Body of pancreas (tissue), 4 donors: ENCODE results near the gene PTPRD. TPM values are rescaled to one million over a fixed set of nuclear protein-coding genes. Genes with fewer than 3 reads are reported as not detected.

Experiments used
- ATAC-seq: fragments of 150-250 bp; one replicate; pipeline ENCODE4 v1.9.1; 2016
- DNase-seq, 4 donors: peaks; one replicate each; pipeline ENCODE4 v3.0.0-alpha.2; 2019
- H3K27ac ChIP-seq, 4 donors: fragments of 200-600 bp; sonication (generic); 1 replicate in 3 of 4; 2 replicates in 1 of 4; pipeline versions ENCODE4 v1.5.1 to v1.6.1; 2016 to 2019; ENCODE audit warnings: mild to moderate bottlenecking in 1 of 4, mixed read lengths in 1 of 4, moderate library complexity in 1 of 4
- H3K27me3 ChIP-seq, 2 donors: fragments of 200-600 bp; sonication (generic); one replicate each; pipeline ENCODE4 v1.6.0; 2016; ENCODE audit warnings: mild to moderate bottlenecking in 1 of 2
- H3K36me3 ChIP-seq, 2 donors: fragments of 200-600 bp; sonication (generic); replicated peaks in 1 of 2; 2 replicates each; pipeline ENCODE4 v1.5.1; 2016; ENCODE audit warnings: low read depth in 2 of 2; ENCODE audit not compliant: insufficient read depth in 1 of 2
- H3K4me1 ChIP-seq: fragments of 200-600 bp; sonication (generic); one replicate; pipeline ENCODE4 v1.6.0; 2016
- H3K4me3 ChIP-seq, 2 donors: fragments of 200-600 bp; sonication (generic); 1 replicate in 1 of 2; 2 replicates in 1 of 2; pipeline ENCODE4 v1.5.1; 2016 to 2019
- H3K9me3 ChIP-seq, 3 donors: fragments of 200-600 bp; sonication (generic); 1 replicate in 2 of 3; 2 replicates in 1 of 3; pipeline ENCODE4 v1.5.1; 2016
- POLR2A ChIP-seq, 3 donors: fragments of 450-650 bp; IDR thresholded peaks; one replicate each; pipeline ENCODE4 v1.6.1; 2016; ENCODE audit warnings: antibody characterized with exemption in 3 of 3, mild to moderate bottlenecking in 2 of 3
- WGBS, 2 donors: methylation state at CpG; one replicate each; pipeline ENCODE4 v1.1.5; 2017; 5-methylcytosine and 5-hydroxymethylcytosine counted together
- intact Hi-C: fragments of 100-400 bp; cut with DNase I; formaldehyde crosslinking; loops from one replicate; pipeline ENCODE4 v1.15.1; 2023
- total RNA-seq, 2 donors: library from RNA; depleted of rRNA; stranded (reverse); fragments of >200 nt; gene quantifications; one replicate each; pipeline ENCODE4 v1.1.0, GENCODE V29; 2016
- TF ChIP-seq, protein P1 (sequence below), 7 experiments: fragments of 450-650 bp in 4 of 7; fragments of 200-600 bp in 3 of 7; sonication (generic) in 3 of 7; IDR thresholded peaks; one replicate each; pipeline ENCODE4 v1.5.1; 2016 to 2019; ENCODE audit warnings: antibody characterized with exemption in 7 of 7

The PTPRD gene
- total RNA-seq, 2 donors from 2014 or later = 4.3 to 4.9 TPM

DNA sequence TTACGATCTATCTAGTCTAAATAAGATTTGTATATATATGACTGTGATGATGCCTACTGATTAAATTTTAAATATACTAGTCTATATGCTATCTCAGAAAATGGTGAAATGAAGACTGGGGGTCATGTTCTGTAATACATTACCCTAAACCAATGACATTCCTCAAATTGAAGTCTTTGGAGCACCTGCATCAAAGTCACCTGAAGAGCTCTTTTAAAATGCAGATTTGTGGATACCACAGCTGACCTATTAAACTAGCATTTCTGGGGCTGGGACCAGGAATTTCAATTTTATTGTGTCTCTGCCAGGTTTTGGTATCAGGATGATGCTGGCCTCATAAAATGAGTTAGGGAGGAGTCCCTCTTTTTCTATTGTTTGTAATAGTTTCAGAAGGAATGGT lies 2181.3 kb downstream of the PTPRD start:
- Histone ChIP-seq H3K27me3 (no peaks in the 10 kb centered on the region), H3K4me3 (no peak overlapping the region), H3K9me3 (no peaks in the 10 kb centered on the region), H3K27ac (no peak overlapping the region), H3K4me1 (no peaks in the 10 kb centered on the region), H3K36me3 (no peaks in the 10 kb centered on the region)
- 84 to 90% methylated on average over 1 of the region's 1 CpG for WGBS, 2 donors
- TF ChIP-seq, protein P1, sequence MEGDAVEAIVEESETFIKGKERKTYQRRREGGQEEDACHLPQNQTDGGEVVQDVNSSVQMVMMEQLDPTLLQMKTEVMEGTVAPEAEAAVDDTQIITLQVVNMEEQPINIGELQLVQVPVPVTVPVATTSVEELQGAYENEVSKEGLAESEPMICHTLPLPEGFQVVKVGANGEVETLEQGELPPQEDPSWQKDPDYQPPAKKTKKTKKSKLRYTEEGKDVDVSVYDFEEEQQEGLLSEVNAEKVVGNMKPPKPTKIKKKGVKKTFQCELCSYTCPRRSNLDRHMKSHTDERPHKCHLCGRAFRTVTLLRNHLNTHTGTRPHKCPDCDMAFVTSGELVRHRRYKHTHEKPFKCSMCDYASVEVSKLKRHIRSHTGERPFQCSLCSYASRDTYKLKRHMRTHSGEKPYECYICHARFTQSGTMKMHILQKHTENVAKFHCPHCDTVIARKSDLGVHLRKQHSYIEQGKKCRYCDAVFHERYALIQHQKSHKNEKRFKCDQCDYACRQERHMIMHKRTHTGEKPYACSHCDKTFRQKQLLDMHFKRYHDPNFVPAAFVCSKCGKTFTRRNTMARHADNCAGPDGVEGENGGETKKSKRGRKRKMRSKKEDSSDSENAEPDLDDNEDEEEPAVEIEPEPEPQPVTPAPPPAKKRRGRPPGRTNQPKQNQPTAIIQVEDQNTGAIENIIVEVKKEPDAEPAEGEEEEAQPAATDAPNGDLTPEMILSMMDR (IDR thresholded peaks at IDR 0.05) = no peak
- no peak for TF ChIP-seq POLR2A (IDR thresholded peaks at IDR 0.05)
- no peak for DNase-seq
- intact Hi-C loops = no loop called here
- ATAC-seq = no peak

DNA sequence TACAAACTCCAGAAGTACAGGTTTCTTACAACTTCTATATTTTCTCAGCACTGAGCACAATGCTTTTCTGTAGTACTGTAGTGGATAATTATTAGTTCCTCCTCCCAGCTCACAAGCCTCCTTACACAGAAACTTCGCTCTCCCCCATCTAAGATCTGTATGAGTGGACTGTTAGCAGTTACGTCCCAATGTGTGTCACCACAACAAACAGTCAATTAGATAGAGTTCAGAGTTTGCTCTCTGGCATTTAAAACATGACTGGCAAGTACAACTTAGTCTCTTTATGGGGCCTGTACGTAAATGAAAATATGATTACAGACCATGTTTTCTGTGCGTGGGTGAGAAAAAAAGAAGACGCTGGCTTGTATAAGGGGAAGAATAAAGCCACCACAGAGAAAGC lies 2181.9 kb downstream of the PTPRD start:
- WGBS, 2 donors = 77 to 92% methylated on average over 5 of the region's 5 CpGs
- no peak overlapping the region for H3K27ac ChIP-seq
- intact Hi-C loops = no loop called here
- no peak for DNase-seq
- H3K4me3 ChIP-seq = no peak overlapping the region
- no peaks in the 10 kb centered on the region for H3K36me3 ChIP-seq
- H3K9me3 ChIP-seq = no peaks in the 10 kb centered on the region
- no peaks in the 10 kb centered on the region for H3K4me1 ChIP-seq
- no peak for ATAC-seq
- TF ChIP-seq POLR2A (IDR thresholded peaks at IDR 0.05) = no peak
- TF ChIP-seq, protein P1 (IDR thresholded peaks at IDR 0.05) = no peak
- H3K27me3 ChIP-seq = no peaks in the 10 kb centered on the region

DNA sequence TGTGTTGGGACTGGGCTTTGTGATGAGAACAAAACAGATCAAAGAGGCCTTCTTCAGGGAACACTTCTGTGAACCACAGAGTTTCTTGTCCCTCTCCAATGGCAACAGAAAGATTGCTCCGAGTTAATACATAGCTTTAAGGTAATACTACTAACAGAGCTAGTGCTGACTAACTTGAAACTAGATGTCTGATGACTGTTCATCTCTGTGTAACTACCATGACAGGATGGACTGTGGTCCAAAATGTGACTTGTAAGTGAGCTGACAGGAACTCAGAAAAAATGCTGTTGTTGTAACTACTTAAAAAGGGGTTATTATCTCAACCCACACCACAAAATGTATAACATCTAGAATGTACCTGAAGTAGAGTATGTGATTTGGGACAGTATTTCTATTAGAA lies 2183.0 kb downstream of the PTPRD start:
- ATAC-seq = no peak
- intact Hi-C loops = no loop called here

DNA sequence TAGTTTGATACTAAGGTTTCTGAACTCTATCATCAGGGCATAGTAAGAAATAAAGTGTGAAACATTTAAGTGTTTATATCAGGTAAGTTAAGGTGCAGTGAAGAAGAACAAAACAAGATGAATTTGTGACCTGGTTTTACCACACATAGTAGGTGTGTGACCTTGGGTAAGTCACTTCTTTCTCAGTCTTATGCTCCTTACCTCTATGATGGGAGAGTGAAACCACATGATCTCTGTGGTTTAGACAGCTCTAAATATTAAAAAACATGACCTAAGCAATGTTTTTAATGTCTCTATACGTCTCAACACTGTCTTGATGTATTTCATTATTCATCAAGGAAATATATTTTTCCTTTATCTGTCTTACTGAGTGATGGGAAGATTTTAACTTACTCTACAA lies 2183.6 kb downstream of the PTPRD start:
- Histone ChIP-seq H3K4me1 (no peaks in the 10 kb centered on the region), H3K9me3 (no peaks in the 10 kb centered on the region), H3K4me3 (no peak overlapping the region), H3K36me3 (no peaks in the 10 kb centered on the region), H3K27me3 (no peaks in the 10 kb centered on the region), H3K27ac (no peak overlapping the region)
- TF ChIP-seq, protein P1 (IDR thresholded peaks at IDR 0.05) = no peak
- no peak for TF ChIP-seq POLR2A (IDR thresholded peaks at IDR 0.05)
- intact Hi-C loops = no loop called here
- DNase-seq (no peak), ATAC-seq (no peak)
- WGBS, 2 donors = 64 to 75% methylated on average over 1 of the region's 1 CpG

More for the DNA sequence above, 2183.0 kb downstream of the PTPRD start:
- DNase-seq = no peak
- WGBS, 2 donors = 45 to 76% methylated on average over 1 of the region's 1 CpG
- no peaks in the 10 kb centered on the region for H3K27me3 ChIP-seq
- no peaks in the 10 kb centered on the region for H3K4me1 ChIP-seq
- no peaks in the 10 kb centered on the region for H3K9me3 ChIP-seq
- TF ChIP-seq, protein P1 (IDR thresholded peaks at IDR 0.05) = no peak
- H3K27ac ChIP-seq = no peak overlapping the region
- no peak overlapping the region for H3K4me3 ChIP-seq
- H3K36me3 ChIP-seq = no peaks in the 10 kb centered on the region

DNA sequence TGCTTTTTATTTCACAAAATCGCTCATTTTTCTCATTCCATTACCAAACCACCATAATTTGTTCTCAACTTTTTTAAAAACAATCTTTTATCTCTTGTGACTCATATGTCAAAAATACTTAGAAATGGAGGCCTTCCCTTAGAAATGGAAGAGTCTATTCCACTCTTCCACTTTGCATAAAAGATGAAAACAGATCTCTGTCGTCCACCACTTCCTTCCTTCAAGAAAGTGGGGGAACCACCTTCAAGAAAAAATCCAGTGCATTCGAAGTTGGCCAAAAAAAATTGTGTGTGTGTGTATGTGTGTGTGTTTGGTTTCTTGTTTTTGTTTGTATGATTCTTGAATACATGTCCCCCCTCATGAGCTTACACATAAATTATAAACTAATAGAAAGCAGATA lies 2184.4 kb downstream of the PTPRD start:
- intact Hi-C loops = no loop called here
- Histone ChIP-seq H3K4me1 (no peaks in the 10 kb centered on the region), H3K36me3 (no peaks in the 10 kb centered on the region), H3K27ac (no peak overlapping the region), H3K9me3 (no peaks in the 10 kb centered on the region), H3K27me3 (no peaks in the 10 kb centered on the region), H3K4me3 (no peak overlapping the region)
- TF ChIP-seq, protein P1 (IDR thresholded peaks at IDR 0.05) = no peak
- TF ChIP-seq POLR2A (IDR thresholded peaks at IDR 0.05) = no peak
- WGBS, 2 donors = 59 to 61% methylated on average over 3 of the region's 3 CpGs
- no peak for ATAC-seq
- no peak for DNase-seq
